Mesenchymal stem cell (in vitro differentiated cells and primary cell): ENCODE measurements around the gene MED13L.
A peak's percentile ranks its signal among the peaks of the same experiment; 100 is the strongest.

Source experiments
- DNase-seq: peaks from one replicate; pipeline ENCODE4 v3.0.0-alpha.2; 2013
- H2AFZ ChIP-seq: one replicate; pipeline ENCODE4 v1.6.1; 2013; ENCODE audit warnings: low read depth, mild to moderate bottlenecking, control low read depth, inconsistent platforms, low read length, moderate library complexity
- H2AK5ac ChIP-seq: 2 replicates; pipeline ENCODE4 v1.6.1; 2013; ENCODE audit warnings: low read length, moderate library complexity, mild to moderate bottlenecking, inconsistent platforms; ENCODE audit not compliant: severe bottlenecking
- H2BK120ac ChIP-seq: one replicate; pipeline ENCODE4 v1.6.1; 2013; ENCODE audit warnings: low read depth, mild to moderate bottlenecking, inconsistent platforms, low read length, moderate library complexity
- H2BK12ac ChIP-seq, 2 experiments: one replicate each; pipeline ENCODE4 v1.6.1; 2013; ENCODE audit warnings: inconsistent platforms in 2 of 2, low read length in 2 of 2, mild to moderate bottlenecking in 2 of 2, moderate library complexity in 2 of 2, control low read depth in 1 of 2
- H2BK15ac ChIP-seq: one replicate; pipeline ENCODE4 v1.6.1; 2013; ENCODE audit warnings: mild to moderate bottlenecking, low read depth, inconsistent platforms; ENCODE audit not compliant: poor library complexity, severe bottlenecking
- H2BK5ac ChIP-seq: 2 replicates; pipeline ENCODE4 v1.6.1; 2013; ENCODE audit warnings: low read depth, mild to moderate bottlenecking, low read length, control low read depth, inconsistent platforms; ENCODE audit not compliant: poor library complexity, severe bottlenecking
- H3K14ac ChIP-seq, 2 experiments: one replicate each; pipeline ENCODE4 v1.6.1; 2013; ENCODE audit warnings: inconsistent platforms in 2 of 2, low read length in 2 of 2, control low read depth in 1 of 2, mild to moderate bottlenecking in 1 of 2, moderate library complexity in 1 of 2
- H3K18ac ChIP-seq, 2 experiments: one replicate each; pipeline ENCODE4 v1.6.1; 2013; ENCODE audit warnings: inconsistent platforms in 2 of 2, low read length in 2 of 2, control low read depth in 1 of 2, low read depth in 1 of 2, mild to moderate bottlenecking in 1 of 2
- H3K23ac ChIP-seq, 2 experiments: one replicate each; pipeline ENCODE4 v1.6.1; 2013; ENCODE audit warnings: inconsistent platforms in 2 of 2, low read length in 2 of 2, mild to moderate bottlenecking in 2 of 2, moderate library complexity in 2 of 2, control low read depth in 1 of 2
- H3K27ac ChIP-seq: 2 replicates; pipeline ENCODE4 v1.5.1; 2013; ENCODE audit warnings: mild to moderate bottlenecking, moderate library complexity, low read length, control low read depth, inconsistent platforms; ENCODE audit not compliant: poor library complexity, severe bottlenecking
- H3K27me3 ChIP-seq, 2 experiments: 2 replicates each; pipeline versions ENCODE4 v1.6.1 to v1.7.0; 2013; ENCODE audit warnings: low read length in 2 of 2, mild to moderate bottlenecking in 2 of 2, moderate library complexity in 2 of 2, control low read depth in 1 of 2, inconsistent platforms in 1 of 2; ENCODE audit not compliant: control insufficient read depth in 1 of 2, insufficient read depth in 1 of 2
- H3K36me3 ChIP-seq, 2 experiments: 2 replicates each; pipeline versions ENCODE4 v1.6.1 to v1.7.0; 2013; ENCODE audit warnings: low read length in 2 of 2, control low read depth in 1 of 2, inconsistent platforms in 1 of 2, low read depth in 1 of 2, mild to moderate bottlenecking in 1 of 2; ENCODE audit not compliant: insufficient read depth in 2 of 2, control insufficient read depth in 1 of 2
- H3K4ac ChIP-seq, 2 experiments: one replicate each; pipeline ENCODE4 v1.6.1; 2013; ENCODE audit warnings: inconsistent platforms in 2 of 2, low read length in 2 of 2, mild to moderate bottlenecking in 2 of 2, moderate library complexity in 2 of 2, control low read depth in 1 of 2, low read depth in 1 of 2
- H3K4me1 ChIP-seq: 2 replicates; pipeline ENCODE4 v1.6.1; 2013; ENCODE audit warnings: low read depth, low read length, control low read depth; ENCODE audit not compliant: control insufficient read depth, insufficient read depth
- H3K4me2 ChIP-seq: 2 replicates; pipeline ENCODE4 v1.6.1; 2013; ENCODE audit warnings: low read length, mild to moderate bottlenecking, inconsistent platforms; ENCODE audit not compliant: poor library complexity, severe bottlenecking
- H3K4me3 ChIP-seq, 2 experiments: 2 replicates each; pipeline versions ENCODE4 v1.5.1 to v1.7.0; 2013; ENCODE audit warnings: low read length in 2 of 2, mild to moderate bottlenecking in 2 of 2, control low read depth in 1 of 2, low read depth in 1 of 2; ENCODE audit not compliant: insufficient read depth in 1 of 2
- H3K79me1 ChIP-seq: replicated peaks from 2 replicates; pipeline ENCODE4 v1.6.1; 2013; ENCODE audit warnings: mild to moderate bottlenecking, control low read depth, low read length, inconsistent platforms; ENCODE audit not compliant: poor library complexity, severe bottlenecking
- H3K9ac ChIP-seq: 2 replicates; pipeline ENCODE4 v1.7.0; 2013; ENCODE audit warnings: mild to moderate bottlenecking, low read length, moderate library complexity
- H3K9me3 ChIP-seq: 2 replicates; pipeline ENCODE4 v1.7.0; 2013; ENCODE audit warnings: mild to moderate bottlenecking, low read length; ENCODE audit not compliant: control insufficient read depth
- H4K8ac ChIP-seq: one replicate; pipeline ENCODE4 v1.6.1; 2013; ENCODE audit warnings: inconsistent platforms, mild to moderate bottlenecking, low read length, moderate library complexity
- H4K91ac ChIP-seq: one replicate; pipeline ENCODE4 v1.6.1; 2013; ENCODE audit warnings: mild to moderate bottlenecking, low read length, inconsistent platforms
- WGBS: methylation state at CpG from one replicate; pipeline ENCODE4 v1.1.7; 2013; ENCODE audit warnings: mixed read lengths; 5-methylcytosine and 5-hydroxymethylcytosine counted together

MED13L gene

GRCh38 chr12:116159175-116159574 lies 118.3 kb downstream of the MED13L start:
- Histone ChIP-seq H3K27me3 (no peaks in the 10 kb centered on the region), H3K9me3 (no peaks in the 10 kb centered on the region), H4K91ac (no peak overlapping the region), H3K23ac (no peak overlapping the region), H3K9ac (peak overlapping the region; percentile 19), H3K79me1 (peaks cover 4% of the 10 kb centered on the region), H2AFZ (no peak overlapping the region), H3K4me3 (no peak overlapping the region), H2BK5ac (no peak overlapping the region), H4K8ac (no peak overlapping the region), H3K4me2 (no peak overlapping the region), H3K27ac (no peak overlapping the region), H3K4me1 (peaks cover 3% of the 10 kb centered on the region), H2BK120ac (no peak overlapping the region), H2BK15ac (no peak overlapping the region), H3K14ac (no peak overlapping the region), H3K4ac (no peak overlapping the region), H3K18ac (no peak overlapping the region), H3K36me3 (no peaks in the 10 kb centered on the region), H2BK12ac (no peak overlapping the region), H2AK5ac (no peak overlapping the region)
- WGBS = 0% methylated on average over 1 of the region's 1 CpG
- DNase-seq = peak; percentile 75

- Histone ChIP-seq H3K23ac (no peak overlapping the region), H2BK120ac (no peak overlapping the region), H3K14ac (no peak overlapping the region), H2BK15ac (no peak overlapping the region), H3K18ac (peak overlapping the region in 1 of 2 experiments; percentile 38), H4K8ac (no peak overlapping the region), H2AFZ (no peak overlapping the region), H3K4me3 (no peak overlapping the region), H3K27me3 (no peaks in the 10 kb centered on the region), H2BK5ac (no peak overlapping the region), H3K4me2 (no peak overlapping the region), H3K36me3 (no peaks in the 10 kb centered on the region), H2BK12ac (no peak overlapping the region), H3K9me3 (no peaks in the 10 kb centered on the region), H3K27ac (no peak overlapping the region), H3K79me1 (peaks cover 4% of the 10 kb centered on the region), H3K4ac (no peak overlapping the region), H3K4me1 (peaks cover 5% of the 10 kb centered on the region), H4K91ac (no peak overlapping the region), H2AK5ac (no peak overlapping the region), H3K9ac (no peak overlapping the region)
- WGBS = 63% methylated on average over 4 of the region's 5 CpGs
- DNase-seq = no peak
These were observed 119.6 kb downstream of the MED13L start for GRCh38 chr12:116157845-116158267.

- Histone ChIP-seq H3K18ac (no peak overlapping the region), H4K91ac (no peak overlapping the region), H3K36me3 (no peaks in the 10 kb centered on the region), H3K4me2 (no peak overlapping the region), H3K9ac (no peak overlapping the region), H3K14ac (no peak overlapping the region), H3K27ac (no peak overlapping the region), H2BK15ac (no peak overlapping the region), H3K27me3 (no peaks in the 10 kb centered on the region), H3K79me1 (peaks cover 4% of the 10 kb centered on the region), H3K9me3 (no peaks in the 10 kb centered on the region), H3K4ac (no peak overlapping the region), H2AFZ (no peak overlapping the region), H3K4me3 (no peak overlapping the region), H3K23ac (no peak overlapping the region), H2BK120ac (no peak overlapping the region), H2AK5ac (no peak overlapping the region), H2BK5ac (no peak overlapping the region), H3K4me1 (peaks cover 5% of the 10 kb centered on the region), H2BK12ac (no peak overlapping the region), H4K8ac (no peak overlapping the region)
- no peak for DNase-seq
- 86% methylated on average over 4 of the region's 4 CpGs for WGBS
These were observed 120.9 kb downstream of the MED13L start for GRCh38 chr12:116156614-116157013.

GRCh38 chr12:116155383-116155782 lies 122.1 kb downstream of the MED13L start:
- Histone ChIP-seq H3K36me3 (no peaks in the 10 kb centered on the region), H3K23ac (no peak overlapping the region), H2BK120ac (no peak overlapping the region), H3K4me3 (no peak overlapping the region), H2AK5ac (no peak overlapping the region), H2BK15ac (no peak overlapping the region), H3K4ac (no peak overlapping the region), H2BK12ac (no peak overlapping the region), H3K4me1 (peaks cover 5% of the 10 kb centered on the region), H2AFZ (no peak overlapping the region), H3K9ac (no peak overlapping the region), H2BK5ac (no peak overlapping the region), H3K4me2 (no peak overlapping the region), H4K91ac (no peak overlapping the region), H3K79me1 (peaks cover 7% of the 10 kb centered on the region), H3K14ac (no peak overlapping the region), H3K27ac (no peak overlapping the region), H4K8ac (no peak overlapping the region), H3K9me3 (no peaks in the 10 kb centered on the region), H3K27me3 (no peaks in the 10 kb centered on the region), H3K18ac (no peak overlapping the region)
- DNase-seq = no peak
- 90% methylated on average over 7 of the region's 8 CpGs for WGBS
